ENCODE measurements around the gene SUMO2. TPM values are rescaled to one million over a fixed set of nuclear protein-coding genes. Genes with fewer than 3 reads are reported as not detected.

The SUMO2 gene
- total and polyA plus RNA-seq, 9 donors, result 75.7 to 504 (median 395) TPM

GRCh38 chr17:75191584-75191983, 8.8 kb upstream of the SUMO2 start:
- Histone ChIP-seq H3K4me3 (no peak overlapping the region), H3K4me1 (ENCODE audit: insufficient read depth) (no peaks in the 10 kb centered on the region), H3K27ac (no peak overlapping the region), H3K27me3 (no peaks in the 10 kb centered on the region), H3K36me3 (no peaks in the 10 kb centered on the region), H3K9me3 (no peaks in the 10 kb centered on the region)
- WGBS, 3 donors, result 49 to 60% (median 58%) methylated on average over 4 of the region's 4 CpGs
- TF ChIP-seq CTCF (IDR thresholded peaks at IDR 0.05) (no peak), EP300 (IDR thresholded peaks at IDR 0.05) (no peak), POLR2A (IDR thresholded peaks at IDR 0.05) (no peak)
- no peak for DNase-seq
- intact Hi-C loops (cut with DNase I), result loop anchor here in 1 of 4 donors (10.0 kb wide), 1 partner anchor 127 kb away; no protein-coding TSS in a partner anchor

- WGBS, 3 donors, result 88 to 94% (median 88%) methylated on average over 6 of the region's 6 CpGs
Measured at GRCh38 chr17:75188614-75189013, 5.9 kb upstream of the SUMO2 start.

GRCh38 chr17:75183999-75184884, 1.5 kb upstream of the SUMO2 start:
- no peak overlapping the region for H3K4me3 ChIP-seq
- no peak for TF ChIP-seq EP300 (IDR thresholded peaks at IDR 0.05)
- no peak for TF ChIP-seq CTCF (IDR thresholded peaks at IDR 0.05)
- no peak for TF ChIP-seq POLR2A (IDR thresholded peaks at IDR 0.05)
- intact Hi-C loops (cut with DNase I), result no loop called here
- H3K9me3 ChIP-seq, result no peaks in the 10 kb centered on the region
- 81 to 92% (median 85%) methylated on average over 9 of the region's 9 CpGs for WGBS, 3 donors
- H3K27ac ChIP-seq, result no peak overlapping the region
- no peaks in the 10 kb centered on the region for H3K36me3 ChIP-seq
- peaks cover 4% of the 10 kb centered on the region for H3K4me1 ChIP-seq (ENCODE audit: insufficient read depth)
- H3K27me3 ChIP-seq, result no peaks in the 10 kb centered on the region
- DNase-seq, result peak in 1 of 5 donors; percentile 8

More at GRCh38 chr17:75188614-75189013, 5.9 kb upstream of the SUMO2 start:
- Histone ChIP-seq H3K27me3 (no peaks in the 10 kb centered on the region), H3K27ac (no peak overlapping the region), H3K4me1 (ENCODE audit: insufficient read depth) (no peaks in the 10 kb centered on the region), H3K36me3 (no peaks in the 10 kb centered on the region), H3K9me3 (no peaks in the 10 kb centered on the region), H3K4me3 (no peak overlapping the region)
- no peak for DNase-seq
- intact Hi-C loops (cut with DNase I), result no loop called here
- TF ChIP-seq CTCF (IDR thresholded peaks at IDR 0.05), result no peak
- TF ChIP-seq EP300 (IDR thresholded peaks at IDR 0.05), result no peak
- TF ChIP-seq POLR2A (IDR thresholded peaks at IDR 0.05), result no peak

GRCh38 chr17:75182319-75182568, 515 bp downstream of the SUMO2 start:
- TF ChIP-seq EP300 (IDR thresholded peaks at IDR 0.05) (no peak), CTCF (IDR thresholded peaks at IDR 0.05) (no peak), POLR2A (IDR thresholded peaks at IDR 0.05) (no peak)
- Histone ChIP-seq H3K4me1 (ENCODE audit: insufficient read depth) (peaks cover 4% of the 10 kb centered on the region), H3K9me3 (no peaks in the 10 kb centered on the region), H3K4me3 (peak overlapping the region; percentile 89), H3K36me3 (no peaks in the 10 kb centered on the region), H3K27ac (peak overlapping the region; percentile 98 to 100), H3K27me3 (no peaks in the 10 kb centered on the region)
- 1 to 2% (median 1%) methylated on average over 13 to 33 of the region's 33 CpGs for WGBS, 3 donors
- intact Hi-C loops (cut with DNase I), result no loop called here
- DNase-seq, result no peak

Data from ovary (tissue), 9 donors.